IMR-90 (cell line): ENCODE results near the gene CFAP251. TPM values are rescaled to one million over a fixed set of nuclear protein-coding genes. Genes with fewer than 3 reads are reported as not detected.

ENCODE experiments used
- ATAC-seq: fragments of 200-7000 bp; cut with Tn5 transposase; 2 replicates; pipeline ENCODE4 v1.9.1; 2020; ENCODE audit warnings: low read depth, mild to moderate bottlenecking, moderate library complexity
- BruUV-seq: library from RNA; stranded (reverse); fragments of 400-500 nt; replicated peaks from 2 replicates; lab custom pipeline; 2021; lab: Mats Ljungman, UMichigan
- CTCF ChIA-PET: fragments of 300-600 bp; formaldehyde crosslinking; extraction: SDS; loops from one replicate; lab custom pipeline; 2021; ENCODE audit warnings: antibody characterized with exemption; lab: Yijun Ruan, JAX
- POLR2A ChIA-PET: fragments of 300-600 bp; sonication (Branson Sonifier 250); formaldehyde crosslinking; loops from one replicate; lab custom pipeline; 2022; ENCODE audit warnings: antibody characterized with exemption; ENCODE audit not compliant: unreplicated experiment; lab: Charles Lee
- DNase-seq: peaks from one replicate; pipeline ENCODE4 v3.0.0; 2013
- H2AFZ ChIP-seq: replicated peaks from 2 replicates; pipeline ENCODE3; 2013; ENCODE audit warnings: low read length, mild to moderate bottlenecking; ENCODE audit not compliant: poor library complexity
- H2AK5ac ChIP-seq: 2 replicates; pipeline ENCODE4 v1.6.1; 2013; ENCODE audit warnings: low read depth, low read length, inconsistent platforms
- H2AK9ac ChIP-seq: replicated peaks from 2 replicates; pipeline ENCODE3; 2013; ENCODE audit warnings: mild to moderate bottlenecking, low read depth, low read length, moderate library complexity; ENCODE audit not compliant: poor library complexity
- H2BK120ac ChIP-seq: 2 replicates; pipeline ENCODE4 v1.6.1; 2013; ENCODE audit warnings: low read depth, low read length, inconsistent platforms
- H2BK15ac ChIP-seq: 3 replicates; pipeline ENCODE4 v1.6.1; 2013; ENCODE audit warnings: low read depth, low read length, inconsistent platforms
- H2BK20ac ChIP-seq: 2 replicates; pipeline ENCODE4 v1.6.1; 2013; ENCODE audit warnings: low read depth, mild to moderate bottlenecking, inconsistent platforms, low read length, moderate library complexity
- H2BK5ac ChIP-seq: 2 replicates; pipeline ENCODE4 v1.6.1; 2013; ENCODE audit warnings: mild to moderate bottlenecking, low read depth, low read length, inconsistent platforms; ENCODE audit not compliant: poor library complexity, severe bottlenecking
- H3K14ac ChIP-seq: replicated peaks from 2 replicates; pipeline ENCODE4 v1.6.1; 2013; ENCODE audit warnings: low read depth, low read length, inconsistent platforms
- H3K18ac ChIP-seq: 2 replicates; pipeline ENCODE4 v1.6.1; 2013; ENCODE audit warnings: low read depth, low read length, control low read depth
- H3K23ac ChIP-seq: 2 replicates; pipeline ENCODE4 v1.6.1; 2013; ENCODE audit warnings: low read depth, low read length, inconsistent platforms
- H3K27ac ChIP-seq: 2 replicates; pipeline ENCODE4 v1.5.1; 2013; ENCODE audit warnings: mild to moderate bottlenecking, control low read depth, low read length; ENCODE audit not compliant: insufficient read depth
- H3K27me3 ChIP-seq: 2 replicates; pipeline ENCODE4 v1.6.1; 2013; ENCODE audit warnings: low read length; ENCODE audit not compliant: control insufficient read depth, insufficient read depth
- H3K36me3 ChIP-seq: 2 replicates; pipeline ENCODE4 v1.6.1; 2013; ENCODE audit warnings: low read length, mixed read lengths; ENCODE audit not compliant: control insufficient read depth, insufficient read depth
- H3K4ac ChIP-seq: 2 replicates; pipeline ENCODE4 v1.6.1; 2013; ENCODE audit warnings: low read depth, low read length, inconsistent platforms
- H3K4me1 ChIP-seq: 2 replicates; pipeline ENCODE4 v1.6.1; 2013; ENCODE audit warnings: low read length, mixed read lengths; ENCODE audit not compliant: control insufficient read depth, insufficient read depth
- H3K4me2 ChIP-seq: 2 replicates; pipeline ENCODE4 v1.6.1; 2013; ENCODE audit warnings: low read depth, mild to moderate bottlenecking, control low read depth, low read length, moderate library complexity
- H3K4me3 ChIP-seq: 2 replicates; pipeline ENCODE4 v1.5.1; 2013; ENCODE audit warnings: low read depth, mild to moderate bottlenecking, control low read depth, low read length, moderate library complexity; ENCODE audit not compliant: insufficient read depth
- H3K56ac ChIP-seq: 2 replicates; pipeline ENCODE4 v1.6.1; 2013; ENCODE audit warnings: low read length, inconsistent platforms; ENCODE audit not compliant: insufficient read depth; ENCODE audit errors: extremely low read depth
- H3K79me1 ChIP-seq, 2 experiments: 2 replicates each; pipeline ENCODE4 v1.6.1; 2013; ENCODE audit warnings: low read length in 2 of 2, inconsistent platforms in 1 of 2, low read depth in 1 of 2
- H3K9ac ChIP-seq: 2 replicates; pipeline ENCODE4 v1.6.1; 2013; ENCODE audit warnings: low read depth, low read length, control low read depth
- H3K9me1 ChIP-seq: 2 replicates; pipeline ENCODE4 v1.6.1; 2013; ENCODE audit warnings: low read length, inconsistent platforms; ENCODE audit not compliant: insufficient read depth
- H3K9me3 ChIP-seq: 2 replicates; pipeline ENCODE4 v1.6.1; 2013; ENCODE audit warnings: low read length; ENCODE audit not compliant: control insufficient read depth, insufficient read depth
- H4K20me1 ChIP-seq: 2 replicates; pipeline ENCODE4 v1.6.1; 2013; ENCODE audit warnings: low read length, inconsistent platforms; ENCODE audit not compliant: insufficient read depth
- H4K5ac ChIP-seq: 2 replicates; pipeline ENCODE4 v1.6.1; 2013; ENCODE audit warnings: mild to moderate bottlenecking, low read depth, low read length, control low read depth
- H4K8ac ChIP-seq, 2 experiments: 2 replicates each; pipeline ENCODE4 v1.6.1; 2013; ENCODE audit warnings: low read depth in 2 of 2, low read length in 2 of 2, control low read depth in 1 of 2, inconsistent platforms in 1 of 2
- H4K91ac ChIP-seq: 2 replicates; pipeline ENCODE4 v1.6.1; 2013; ENCODE audit warnings: low read depth, low read length, inconsistent platforms; ENCODE audit not compliant: insufficient read depth
- CEBPB ChIP-seq: IDR thresholded peaks from 2 replicates; pipeline ENCODE4 v1.6.1; 2012; ENCODE audit warnings: low read depth, low read length, improper control_type of control experiment
- CTCF ChIP-seq: conservative IDR thresholded peaks from 2 replicates; pipeline ENCODE4 v1.5.1; 2012; ENCODE audit warnings: mild to moderate bottlenecking, low read depth, low read length, improper control_type of control experiment
- ELK1 ChIP-seq: fragments of 150-350 bp; IDR thresholded peaks from 2 replicates; pipeline ENCODE4 v1.6.1; 2016; ENCODE audit warnings: low read depth, mild to moderate bottlenecking, low read length, moderate library complexity, borderline replicate concordance
- FOS ChIP-seq: fragments of 150-350 bp; IDR thresholded peaks from 2 replicates; pipeline ENCODE4 v1.6.1; 2016; ENCODE audit warnings: low read depth, low read length
- MAFK ChIP-seq: IDR thresholded peaks from 2 replicates; pipeline ENCODE4 v1.6.1; 2012; ENCODE audit warnings: low read depth, low read length, improper control_type of control experiment
- MAZ ChIP-seq: IDR thresholded peaks from 2 replicates; pipeline ENCODE4 v1.6.1; 2012; ENCODE audit warnings: low read depth, mild to moderate bottlenecking, low read length, improper control_type of control experiment, moderate library complexity, borderline replicate concordance
- MXI1 ChIP-seq: IDR thresholded peaks from 2 replicates; pipeline ENCODE4 v1.6.1; 2012; ENCODE audit warnings: low read depth, mild to moderate bottlenecking, low read length, moderate library complexity, borderline replicate concordance
- RAD21 ChIP-seq: IDR thresholded peaks from 2 replicates; pipeline ENCODE4 v1.6.1; 2012; ENCODE audit warnings: low read length, improper control_type of control experiment
- RFX5 ChIP-seq: IDR thresholded peaks from 2 replicates; pipeline ENCODE4 v1.8.0; 2012; ENCODE audit warnings: low read depth, mild to moderate bottlenecking, low read length, moderate library complexity
- SMC3 ChIP-seq: fragments of 150-350 bp; IDR thresholded peaks from 2 replicates; pipeline ENCODE4 v1.6.1; 2016; ENCODE audit warnings: low read depth, mild to moderate bottlenecking, antibody characterized with exemption, low read length, moderate library complexity
- WGBS, 2 experiments: methylation state at CpG; one replicate each; pipeline versions ENCODE4 v1.1.5 to v1.1.7; 2013; ENCODE audit warnings: missing lambda C conversion rate in 2 of 2; ENCODE audit not compliant: insufficient read length in 1 of 2; ENCODE audit errors: extremely low coverage in 2 of 2; 5-methylcytosine and 5-hydroxymethylcytosine counted together
- dilution Hi-C: fragments of 300-500 bp; cut with HindIII; formaldehyde crosslinking; loops from one replicate; pipeline ENCODE4 v1.14.3; 2018; ENCODE audit warnings: low sequenced_read_pairs; ENCODE audit not compliant: unreplicated experiment
- in situ Hi-C: fragments of 300-500 bp; cut with MboI; formaldehyde crosslinking; loops from 3 replicates; pipeline ENCODE4 v1.14.3; 2019; ENCODE audit warnings: low sequenced_read_pairs, inconsistent platforms, mixed read lengths
- intact Hi-C: fragments of 100-400 bp; cut with micrococcal nuclease; formaldehyde crosslinking; loops from 2 replicates; pipeline ENCODE4 v1.10.0; 2022
- polyA plus RNA-seq, 3 experiments: library from polyadenylated mRNA; depleted of rRNA; stranded (reverse); fragments of >200 nt; gene quantifications; 2 replicates each; pipeline ENCODE4 v1.2.3, GENCODE V29; 2012; ENCODE audit warnings: low replicate concordance in 1 of 3
- total RNA-seq: library from RNA; depleted of rRNA; stranded (reverse); fragments of >200 nt; gene quantifications from 2 replicates; pipeline ENCODE4 v1.2.3, GENCODE V29; 2012

Gene CFAP251
- total and polyA plus RNA-seq, 2 of the 4 experiments (the other 2 are of a cell fraction): 7.8 to 9.1 TPM

- H2AK9ac ChIP-seq: no peak overlapping the region
- DNase-seq: no peak
- H4K5ac ChIP-seq: no peak overlapping the region
- dilution Hi-C loops (no loop called here), intact Hi-C loops (no loop called here), in situ Hi-C loops (no loop called here)
- H3K4me1 ChIP-seq: peaks cover 16% of the 10 kb centered on the region
- H2BK15ac ChIP-seq: no peak overlapping the region
- no peak overlapping the region for H2BK5ac ChIP-seq
- ChIA-PET CTCF (no interaction called here), POLR2A (no interaction called here)
- H3K36me3 ChIP-seq: peaks cover 11% of the 10 kb centered on the region; the same call in 1 of the 2 replicates
- H3K9me3 ChIP-seq: no peaks in the 10 kb centered on the region
- H3K14ac ChIP-seq: no peak overlapping the region
- no peak overlapping the region for H3K9ac ChIP-seq
- no peak for TF ChIP-seq RAD21
- no peak for TF ChIP-seq MAFK
- TF ChIP-seq SMC3: no peak
- TF ChIP-seq CTCF: no peak
- no peak for TF ChIP-seq CEBPB
- TF ChIP-seq MXI1: no peak
- no peak for TF ChIP-seq FOS
- no peak for TF ChIP-seq RFX5
- no peak for TF ChIP-seq MAZ
- no peak for TF ChIP-seq ELK1
- H3K4ac ChIP-seq: no peak overlapping the region
- ATAC-seq: no peak
- H3K56ac ChIP-seq: no peak overlapping the region
- no peak overlapping the region for H2BK20ac ChIP-seq
- H3K79me1 ChIP-seq: peaks cover 0 to 23% of the 10 kb centered on the region in 2 experiments; a peak in 2 of 4 replicates
- H2AFZ ChIP-seq: no peak overlapping the region
- no peak overlapping the region for H2BK120ac ChIP-seq
- H3K23ac ChIP-seq: no peak overlapping the region
- no peak overlapping the region for H3K4me3 ChIP-seq
- no peak overlapping the region for H4K8ac ChIP-seq
- no peak overlapping the region for H2AK5ac ChIP-seq
- H3K27ac ChIP-seq: no peak overlapping the region
- no peaks in the 10 kb centered on the region for H3K27me3 ChIP-seq
- no TSS peak for BruUV-seq
- no peak overlapping the region for H3K4me2 ChIP-seq
- H3K9me1 ChIP-seq: peaks cover 11% of the 10 kb centered on the region
- H4K91ac ChIP-seq: no peak overlapping the region
- H3K18ac ChIP-seq: no peak overlapping the region
- 100% methylated on average over 2 of the region's 7 CpGs; no CpG with 5 or more reads in 1 of the 2 experiments for WGBS, 2 experiments
- no peaks in the 10 kb centered on the region for H4K20me1 ChIP-seq
Observed at GRCh38 chr12:121960541-121960940, 42.1 kb downstream of the CFAP251 start.
